ENCODE results near the gene COX6B1.

The COX6B1 gene

DNA sequence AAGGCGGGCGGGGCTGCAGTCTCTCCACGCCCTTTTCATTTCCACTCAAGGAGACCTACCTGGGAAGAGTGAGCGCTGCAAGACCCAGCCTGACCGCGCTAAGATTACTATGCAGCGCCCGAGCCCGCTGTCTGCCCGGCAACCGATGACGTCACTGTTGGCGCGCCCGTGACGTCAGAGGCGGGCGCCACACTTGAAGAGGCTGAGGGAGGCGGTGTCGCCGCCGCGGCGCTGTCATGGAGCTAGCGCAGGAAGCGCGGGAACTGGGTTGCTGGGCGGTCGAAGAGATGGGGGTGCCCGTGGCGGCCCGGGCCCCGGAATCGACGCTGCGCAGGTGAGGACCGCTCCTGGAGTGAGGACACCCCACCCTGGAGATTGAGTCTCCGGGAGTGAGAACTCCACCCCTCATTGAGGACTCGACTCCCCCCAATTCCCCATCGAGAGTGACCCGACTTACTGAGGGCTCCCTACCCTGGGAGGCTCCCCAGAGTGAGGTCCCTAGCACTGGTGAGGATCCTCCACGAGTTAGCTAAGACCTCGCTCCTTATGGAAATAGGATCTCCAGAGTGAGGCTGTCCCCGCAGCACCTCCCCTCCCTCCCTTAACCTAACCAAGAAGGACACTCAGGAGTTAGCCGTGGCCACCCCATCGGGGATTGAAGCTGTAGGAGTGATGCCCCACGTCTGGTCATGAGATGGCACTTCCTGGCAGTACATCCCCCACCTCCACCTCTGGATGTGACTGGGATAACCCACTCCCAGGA lies 35.4 kb upstream of the COX6B1 start, which contains the start of gene HAUS5:
HAUS5 (plus strand) TSS at position 177 of the 763 bp plus-strand sequence; CDS start at position 237, 60 bp downstream.
- TF ChIP-seq, protein P1, sequence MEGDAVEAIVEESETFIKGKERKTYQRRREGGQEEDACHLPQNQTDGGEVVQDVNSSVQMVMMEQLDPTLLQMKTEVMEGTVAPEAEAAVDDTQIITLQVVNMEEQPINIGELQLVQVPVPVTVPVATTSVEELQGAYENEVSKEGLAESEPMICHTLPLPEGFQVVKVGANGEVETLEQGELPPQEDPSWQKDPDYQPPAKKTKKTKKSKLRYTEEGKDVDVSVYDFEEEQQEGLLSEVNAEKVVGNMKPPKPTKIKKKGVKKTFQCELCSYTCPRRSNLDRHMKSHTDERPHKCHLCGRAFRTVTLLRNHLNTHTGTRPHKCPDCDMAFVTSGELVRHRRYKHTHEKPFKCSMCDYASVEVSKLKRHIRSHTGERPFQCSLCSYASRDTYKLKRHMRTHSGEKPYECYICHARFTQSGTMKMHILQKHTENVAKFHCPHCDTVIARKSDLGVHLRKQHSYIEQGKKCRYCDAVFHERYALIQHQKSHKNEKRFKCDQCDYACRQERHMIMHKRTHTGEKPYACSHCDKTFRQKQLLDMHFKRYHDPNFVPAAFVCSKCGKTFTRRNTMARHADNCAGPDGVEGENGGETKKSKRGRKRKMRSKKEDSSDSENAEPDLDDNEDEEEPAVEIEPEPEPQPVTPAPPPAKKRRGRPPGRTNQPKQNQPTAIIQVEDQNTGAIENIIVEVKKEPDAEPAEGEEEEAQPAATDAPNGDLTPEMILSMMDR (IDR thresholded peaks at IDR 0.05; ENCODE audit: borderline replicate concordance, insufficient read depth, low read depth, low read length) = no peak
- peak within 1 kb of the TSS; percentile 71 for H3K4me3 ChIP-seq (ENCODE audit: low read depth, low read length)

DNA sequence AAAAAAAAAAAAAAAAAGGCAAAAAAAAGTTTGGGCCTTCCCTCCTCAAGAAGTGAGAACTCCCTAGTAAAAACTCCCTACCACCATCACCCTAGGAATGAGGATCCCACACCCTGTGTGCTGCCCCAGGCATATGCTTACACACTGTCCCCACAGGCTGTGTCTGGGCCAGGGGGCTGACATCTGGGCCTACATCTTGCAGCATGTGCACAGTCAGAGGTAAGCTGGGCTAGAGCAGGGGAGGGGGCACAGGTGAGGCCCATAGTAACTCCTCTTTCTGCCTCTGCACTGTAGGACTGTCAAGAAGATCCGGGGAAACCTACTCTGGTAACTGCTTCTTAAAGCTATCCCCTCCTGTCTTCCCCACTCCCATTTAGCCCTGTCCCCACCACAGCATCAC lies 34.5 kb upstream of the COX6B1 start:
- TF ChIP-seq, protein P1 (IDR thresholded peaks at IDR 0.05; ENCODE audit: borderline replicate concordance, insufficient read depth, low read depth, low read length) = no peak
- H3K4me3 ChIP-seq (ENCODE audit: low read depth, low read length) = no peak overlapping the region

DNA sequence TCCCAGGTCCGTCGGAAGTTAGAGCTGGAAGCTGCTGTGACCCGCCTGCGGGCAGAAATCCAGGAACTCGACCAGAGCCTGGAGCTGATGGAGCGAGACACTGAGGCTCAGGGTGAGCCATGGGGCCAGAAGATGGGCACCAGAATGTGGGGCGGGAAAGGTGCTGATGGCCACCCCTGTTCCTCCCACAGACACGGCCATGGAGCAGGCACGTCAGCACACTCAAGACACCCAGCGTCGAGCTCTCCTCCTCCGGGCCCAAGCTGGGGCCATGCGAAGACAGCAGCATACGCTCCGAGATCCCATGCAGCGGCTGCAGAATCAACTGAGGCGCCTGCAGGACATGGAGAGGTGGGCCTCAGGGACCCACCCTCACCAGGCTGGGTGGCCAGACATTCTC lies 33.1 kb upstream of the COX6B1 start:
- H3K4me3 ChIP-seq (ENCODE audit: low read depth, low read length) = no peak overlapping the region
- TF ChIP-seq, protein P1 (IDR thresholded peaks at IDR 0.05; ENCODE audit: borderline replicate concordance, insufficient read depth, low read depth, low read length) = no peak

DNA sequence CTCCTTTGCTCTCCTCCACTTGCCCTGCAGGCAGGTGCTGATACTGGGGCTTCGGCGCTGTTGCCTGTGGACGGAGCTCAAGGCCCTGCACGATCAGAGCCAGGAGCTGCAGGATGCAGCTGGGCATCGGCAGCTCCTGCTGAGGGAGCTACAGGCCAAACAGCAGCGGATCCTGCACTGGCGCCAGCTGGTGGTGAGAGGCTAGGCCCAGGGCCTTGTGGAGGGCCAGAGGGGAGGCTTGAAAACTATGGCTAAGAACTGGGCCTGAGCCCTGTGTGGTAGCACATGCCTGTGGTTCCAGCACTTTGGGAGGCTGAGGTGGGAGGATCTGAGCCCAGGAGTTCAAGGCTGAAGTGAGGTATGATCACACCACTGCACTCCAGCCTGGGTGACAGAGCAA lies 29.3 kb upstream of the COX6B1 start:
- H3K4me3 ChIP-seq (ENCODE audit: low read depth, low read length) = no peak overlapping the region
- TF ChIP-seq, protein P1 (IDR thresholded peaks at IDR 0.05; ENCODE audit: borderline replicate concordance, insufficient read depth, low read depth, low read length) = no peak

DNA sequence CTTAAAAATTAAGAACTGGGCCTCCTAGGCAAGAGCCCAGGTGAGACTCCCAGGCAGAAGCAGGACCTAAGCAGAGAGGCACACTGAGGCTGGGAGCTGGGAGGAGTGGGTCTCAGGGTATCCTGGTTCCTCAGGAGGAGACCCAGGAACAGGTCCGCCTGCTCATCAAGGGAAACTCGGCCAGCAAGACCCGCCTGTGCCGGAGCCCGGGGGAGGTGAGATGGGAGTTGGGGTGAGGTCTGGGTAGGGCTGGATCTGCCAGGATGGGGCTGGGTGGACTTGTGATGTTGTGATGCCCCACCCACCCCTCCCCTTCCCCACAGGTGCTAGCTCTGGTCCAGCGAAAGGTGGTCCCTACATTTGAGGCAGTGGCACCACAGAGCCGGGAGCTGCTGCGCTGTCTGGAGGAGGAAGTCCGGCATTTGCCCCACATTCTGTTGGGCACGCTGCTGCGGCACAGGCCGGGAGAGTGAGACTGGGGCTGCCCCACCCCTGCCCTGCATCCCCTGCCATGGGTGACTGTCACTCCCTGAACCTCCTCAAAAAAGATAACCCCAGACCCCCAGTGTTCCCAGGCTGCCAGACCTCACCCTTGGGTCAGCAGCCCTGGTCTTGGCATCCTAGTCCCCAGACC lies 28.7 kb upstream of the COX6B1 start:
- TF ChIP-seq, protein P1 (IDR thresholded peaks at IDR 0.05; ENCODE audit: borderline replicate concordance, insufficient read depth, low read depth, low read length) = no peak
- no peak overlapping the region for H3K4me3 ChIP-seq (ENCODE audit: low read depth, low read length)

DNA sequence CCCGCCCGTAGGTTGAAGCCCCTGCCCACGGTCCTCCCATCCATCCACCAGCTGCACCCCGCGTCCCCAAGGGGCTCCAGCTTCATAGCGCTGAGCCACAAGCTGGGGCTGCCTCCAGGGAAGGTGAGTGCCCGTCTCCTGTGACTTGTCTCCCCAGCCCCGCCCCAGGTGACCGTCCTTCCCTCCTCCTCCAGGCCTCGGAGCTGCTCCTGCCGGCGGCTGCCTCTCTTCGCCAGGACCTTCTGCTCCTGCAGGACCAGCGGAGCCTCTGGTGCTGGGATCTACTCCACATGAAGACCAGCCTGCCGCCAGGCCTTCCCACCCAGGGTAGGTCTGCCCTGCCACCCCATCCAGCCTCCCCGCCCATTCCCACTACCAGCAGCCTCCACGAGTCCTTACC lies 28.1 kb upstream of the COX6B1 start:
- TF ChIP-seq, protein P1 (IDR thresholded peaks at IDR 0.05; ENCODE audit: borderline replicate concordance, insufficient read depth, low read depth, low read length) = no peak
- no peak overlapping the region for H3K4me3 ChIP-seq (ENCODE audit: low read depth, low read length)

DNA sequence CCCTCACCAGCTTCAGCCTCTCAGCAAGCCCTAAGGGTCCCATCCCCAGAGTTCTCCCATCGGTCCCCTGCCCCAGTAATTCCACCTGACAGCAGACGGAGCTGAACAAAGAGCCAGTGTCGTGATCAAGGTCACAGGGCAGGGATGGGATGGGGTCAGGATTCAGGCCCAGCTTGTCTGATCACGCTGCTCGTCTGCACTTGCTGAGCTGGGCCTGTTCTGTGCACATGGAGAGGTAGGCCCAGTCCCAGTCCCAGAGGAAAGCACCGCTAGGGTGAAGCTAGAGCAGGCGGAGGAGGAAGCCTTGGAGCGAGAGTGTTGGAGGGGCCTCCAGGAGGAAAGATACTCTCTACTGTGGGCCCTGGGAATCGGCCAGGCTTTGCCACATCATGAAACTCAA lies 26.4 kb upstream of the COX6B1 start:
- TF ChIP-seq, protein P1 (IDR thresholded peaks at IDR 0.05; ENCODE audit: borderline replicate concordance, insufficient read depth, low read depth, low read length) = no peak
- H3K4me3 ChIP-seq (ENCODE audit: low read depth, low read length) = no peak overlapping the region

Measured in GM12875 (cell line).